Heart left ventricle (tissue), 13 donors: Measurements from ENCODE around the gene EEF1AKMT4.

Source experiments
- POLR2A ChIP-seq, 2 donors: fragments of 450-650 bp; IDR thresholded peaks; one replicate each; pipeline ENCODE4 v1.6.1; 2017; ENCODE audit warnings: antibody characterized with exemption in 2 of 2, mild to moderate bottlenecking in 2 of 2, moderate library complexity in 2 of 2
- TF ChIP-seq, protein P1 (sequence below), 12 donors: fragments of 200-600 bp; sonication (generic) in 4 of 12; IDR thresholded peaks; one replicate each; pipeline versions ENCODE4 v1.5.0 to v1.8.0; 2018 to 2022; ENCODE audit warnings: antibody characterized with exemption in 12 of 12, mild to moderate bottlenecking in 5 of 12
- donor health status: ischemic (EF 13 %, LVEDD 7.1; RV severe dilation, severe dysfunction).
- donor health status: DM: no; HTN: yes; CAD: no.
- donor health status: DM: no; HTN: no; CAD: no.
- donor health status: ischemic (EF 25% LVEDD 6.9; RV normal size, moderate dysfunction).
- donor health status: ischemic (EF 25% LVEDD 5.7; RV mildly dilated, moderate dysfunction).
- donor health status: ischemic (EF 35%, LVEDD 5.7; RV mildly dilated, moderate dysfunction).
- donor health status: nonischemic (EF 11% LVEDD 7.7; RV severe dilation, severe dysfunction).
- donor health status: DM: yes; HTN: yes; CAD: no.
- donor health status: PGD.
- donor health status: ischemic (EF 29% LVEDD 5.4; RV normal size, mild dysfunction).
- donor health status: nonischemic (EF 23%, LVEDD 6.1; RV moderate dilation, normal function).

DNA sequence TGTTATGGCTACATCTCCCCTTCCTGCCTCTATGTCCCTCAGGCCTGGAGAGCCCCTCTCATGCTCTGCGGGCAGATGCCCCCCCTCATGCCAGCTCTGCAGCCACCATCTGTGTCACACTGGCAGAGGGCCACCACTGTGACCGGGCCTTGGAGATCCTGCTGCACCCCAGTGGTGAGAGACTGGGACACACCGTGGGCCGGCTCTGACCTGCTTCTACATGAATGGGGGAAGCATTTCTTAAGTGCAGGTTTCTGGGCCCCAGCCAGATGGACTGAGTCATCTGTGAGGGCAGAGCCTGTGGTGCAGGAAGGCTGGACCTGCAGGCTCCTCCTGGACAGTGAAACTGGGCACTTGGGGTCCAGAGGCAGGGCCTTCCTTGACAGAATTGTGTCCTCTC is 15.2 kb upstream of the EEF1AKMT4 start:
- TF ChIP-seq, protein P1, sequence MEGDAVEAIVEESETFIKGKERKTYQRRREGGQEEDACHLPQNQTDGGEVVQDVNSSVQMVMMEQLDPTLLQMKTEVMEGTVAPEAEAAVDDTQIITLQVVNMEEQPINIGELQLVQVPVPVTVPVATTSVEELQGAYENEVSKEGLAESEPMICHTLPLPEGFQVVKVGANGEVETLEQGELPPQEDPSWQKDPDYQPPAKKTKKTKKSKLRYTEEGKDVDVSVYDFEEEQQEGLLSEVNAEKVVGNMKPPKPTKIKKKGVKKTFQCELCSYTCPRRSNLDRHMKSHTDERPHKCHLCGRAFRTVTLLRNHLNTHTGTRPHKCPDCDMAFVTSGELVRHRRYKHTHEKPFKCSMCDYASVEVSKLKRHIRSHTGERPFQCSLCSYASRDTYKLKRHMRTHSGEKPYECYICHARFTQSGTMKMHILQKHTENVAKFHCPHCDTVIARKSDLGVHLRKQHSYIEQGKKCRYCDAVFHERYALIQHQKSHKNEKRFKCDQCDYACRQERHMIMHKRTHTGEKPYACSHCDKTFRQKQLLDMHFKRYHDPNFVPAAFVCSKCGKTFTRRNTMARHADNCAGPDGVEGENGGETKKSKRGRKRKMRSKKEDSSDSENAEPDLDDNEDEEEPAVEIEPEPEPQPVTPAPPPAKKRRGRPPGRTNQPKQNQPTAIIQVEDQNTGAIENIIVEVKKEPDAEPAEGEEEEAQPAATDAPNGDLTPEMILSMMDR (IDR thresholded peaks at IDR 0.05), result peak in 1 of 12 donors; percentile 34
- TF ChIP-seq POLR2A (IDR thresholded peaks at IDR 0.05), result no peak
